LHCN-M2 (cell line): ENCODE results near the gene ANKFN1. TPM values are rescaled to one million over a fixed set of nuclear protein-coding genes. Genes with fewer than 3 reads are reported as not detected.

ENCODE experiments used
- DNase-seq: peaks from one replicate; pipeline ENCODE4 v3.0.0-alpha.2; 2012; ENCODE audit warnings: low read depth
- total RNA-seq: library from RNA; depleted of rRNA; stranded (reverse); fragments of >200 nt; gene quantifications from 2 replicates; pipeline ENCODE4 v1.2.3, GENCODE V29; 2014

ANKFN1 gene
- total RNA-seq, 1 experiment from 2014 or later, result not detected

- DNase-seq, result no peak
These were observed 24.1 kb downstream of the ANKFN1 start for GRCh38 chr17:56177361-56177760.

- DNase-seq, result no peak
These were observed 24.9 kb downstream of the ANKFN1 start for GRCh38 chr17:56178203-56178602.

- DNase-seq, result no peak
These were observed 28.8 kb downstream of the ANKFN1 start for GRCh38 chr17:56182081-56182480.

- peak; percentile 94 for DNase-seq
These were observed 31.4 kb downstream of the ANKFN1 start for GRCh38 chr17:56184650-56185049.

GRCh38 chr17:56185491-56186221 lies 32.4 kb downstream of the ANKFN1 start:
- peak; percentile 87 for DNase-seq

- peak; percentile 91 for DNase-seq
These were observed 33.0 kb downstream of the ANKFN1 start for GRCh38 chr17:56186222-56186786.

GRCh38 chr17:56203430-56203829 lies 50.2 kb downstream of the ANKFN1 start:
- peak; percentile 35 for DNase-seq

GRCh38 chr17:56206351-56206750 lies 53.1 kb downstream of the ANKFN1 start:
- no peak for DNase-seq

GRCh38 chr17:56213031-56213430 lies 59.8 kb downstream of the ANKFN1 start:
- DNase-seq, result peak; percentile 28

GRCh38 chr17:56217921-56218320 lies 64.6 kb downstream of the ANKFN1 start:
- no peak for DNase-seq

- peak; percentile 69 for DNase-seq
These were observed 69.0 kb downstream of the ANKFN1 start for GRCh38 chr17:56222255-56222654.

GRCh38 chr17:56230660-56231059 lies 77.4 kb downstream of the ANKFN1 start:
- peak; percentile 59 for DNase-seq

- no peak for DNase-seq
These were observed 78.0 kb downstream of the ANKFN1 start for GRCh38 chr17:56231252-56231651.

- DNase-seq, result peak; percentile 39
These were observed 78.4 kb downstream of the ANKFN1 start for GRCh38 chr17:56231693-56232092.

- no peak for DNase-seq
These were observed 91.1 kb downstream of the ANKFN1 start for GRCh38 chr17:56244268-56244890.

- no peak for DNase-seq
These were observed 94.5 kb downstream of the ANKFN1 start for GRCh38 chr17:56247816-56248215.

- no peak for DNase-seq
These were observed 103.8 kb downstream of the ANKFN1 start for GRCh38 chr17:56257075-56257474.

- peak; percentile 14 for DNase-seq
These were observed 107.2 kb downstream of the ANKFN1 start for GRCh38 chr17:56260376-56261002.

- DNase-seq, result no peak
These were observed 109.5 kb downstream of the ANKFN1 start for GRCh38 chr17:56262803-56263202.

GRCh38 chr17:56269556-56270389 lies 116.5 kb downstream of the ANKFN1 start:
- DNase-seq, result no peak

- DNase-seq, result no peak
These were observed 121.2 kb downstream of the ANKFN1 start for GRCh38 chr17:56274491-56274890.

GRCh38 chr17:56284482-56284881 lies 131.2 kb downstream of the ANKFN1 start:
- DNase-seq, result no peak
